T-helper 17 cell (primary cell): ENCODE results near the gene RPRM. TPM values are rescaled to one million over a fixed set of nuclear protein-coding genes. Genes with fewer than 3 reads are reported as not detected.
"Not testable (repeated sequence)": the region's sequence is repeated elsewhere in the genome, so short reads cannot be mapped to it uniquely, and the experiment has no call there.

Source experiments
- ATAC-seq: fragments of 150-1000 bp; cut with Tn5 transposase; 2 replicates; pipeline ENCODE4 v1.10.0; 2021; ENCODE audit warnings: mild to moderate bottlenecking, moderate library complexity
- DNase-seq, 3 donors: peaks; one replicate each; pipeline versions ENCODE4 v3.0.0 to v3.0.0-alpha.2; 2020 to 2021
- H3K9me3 ChIP-seq: one replicate; pipeline ENCODE4 v1.7.0; 2013; ENCODE audit warnings: low read length, mild to moderate bottlenecking; ENCODE audit not compliant: control insufficient read depth, poor library complexity, severe bottlenecking
- H3K27ac Mint-ChIP-seq: one replicate; pipeline ENCODE4 v1.8.0; 2022; ENCODE audit warnings: mild to moderate bottlenecking, moderate library complexity, mixed read lengths
- H3K27me3 Mint-ChIP-seq: one replicate; pipeline ENCODE4 v1.8.0; 2022; ENCODE audit warnings: mixed read lengths
- H3K36me3 Mint-ChIP-seq: one replicate; pipeline ENCODE4 v1.8.0; 2022; ENCODE audit warnings: low read depth, mixed read lengths
- H3K4me1 Mint-ChIP-seq: one replicate; pipeline ENCODE4 v1.8.0; 2022; ENCODE audit warnings: mild to moderate bottlenecking, mixed read lengths
- H3K4me3 Mint-ChIP-seq: one replicate; pipeline ENCODE4 v1.8.0; 2022; ENCODE audit warnings: mild to moderate bottlenecking, moderate library complexity, mixed read lengths
- total RNA-seq, 4 donors: library from RNA in 2 of 4; stranded (reverse) in 2 of 4; gene quantifications; one replicate each; pipeline ENCODE4 v1.2.3 and lab custom pipeline; 2022 to 2026

The RPRM gene
- total RNA-seq, 2 donors from 2014 or later = not detected

- H3K27ac Mint-ChIP-seq, H3K36me3 Mint-ChIP-seq, DNase-seq, ATAC-seq, H3K9me3 ChIP-seq, H3K27me3 Mint-ChIP-seq, H3K4me3 Mint-ChIP-seq, H3K4me1 Mint-ChIP-seq: not testable (repeated sequence)
Observed at GRCh38 chr2:153440090-153440489, 38.5 kb downstream of the RPRM start.

GRCh38 chr2:153433403-153433802 lies 45.2 kb downstream of the RPRM start:
- DNase-seq = no peak
- no peaks in the 10 kb centered on the region for H3K27me3 Mint-ChIP-seq
- no peak overlapping the region for H3K4me3 Mint-ChIP-seq
- no peaks in the 10 kb centered on the region for H3K4me1 Mint-ChIP-seq
- no peaks in the 10 kb centered on the region for H3K9me3 ChIP-seq
- H3K36me3 Mint-ChIP-seq = no peaks in the 10 kb centered on the region
- no peak overlapping the region for H3K27ac Mint-ChIP-seq
- ATAC-seq = no peak

- H3K4me3 Mint-ChIP-seq = no peak overlapping the region
- no peaks in the 10 kb centered on the region for H3K4me1 Mint-ChIP-seq
- ATAC-seq = no peak
- no peak overlapping the region for H3K27ac Mint-ChIP-seq
- no peak for DNase-seq
- no peaks in the 10 kb centered on the region for H3K36me3 Mint-ChIP-seq
- no peaks in the 10 kb centered on the region for H3K9me3 ChIP-seq
- H3K27me3 Mint-ChIP-seq = no peaks in the 10 kb centered on the region
Observed at GRCh38 chr2:153432381-153432780, 46.2 kb downstream of the RPRM start.

GRCh38 chr2:153431114-153431513 lies 47.4 kb downstream of the RPRM start:
- Mint-ChIP-seq H3K36me3 (no peaks in the 10 kb centered on the region), H3K4me3 (no peak overlapping the region), H3K4me1 (no peaks in the 10 kb centered on the region), H3K27ac (no peak overlapping the region), H3K27me3 (no peaks in the 10 kb centered on the region)
- DNase-seq (no peak), ATAC-seq (no peak)
- no peaks in the 10 kb centered on the region for H3K9me3 ChIP-seq
